ENCODE data around the gene MOXD1. TPM values are rescaled to one million over a fixed set of nuclear protein-coding genes. Genes with fewer than 3 reads are reported as not detected.

The MOXD1 gene
- total RNA-seq, 2 experiments from 2014 or later = not detected

DNA sequence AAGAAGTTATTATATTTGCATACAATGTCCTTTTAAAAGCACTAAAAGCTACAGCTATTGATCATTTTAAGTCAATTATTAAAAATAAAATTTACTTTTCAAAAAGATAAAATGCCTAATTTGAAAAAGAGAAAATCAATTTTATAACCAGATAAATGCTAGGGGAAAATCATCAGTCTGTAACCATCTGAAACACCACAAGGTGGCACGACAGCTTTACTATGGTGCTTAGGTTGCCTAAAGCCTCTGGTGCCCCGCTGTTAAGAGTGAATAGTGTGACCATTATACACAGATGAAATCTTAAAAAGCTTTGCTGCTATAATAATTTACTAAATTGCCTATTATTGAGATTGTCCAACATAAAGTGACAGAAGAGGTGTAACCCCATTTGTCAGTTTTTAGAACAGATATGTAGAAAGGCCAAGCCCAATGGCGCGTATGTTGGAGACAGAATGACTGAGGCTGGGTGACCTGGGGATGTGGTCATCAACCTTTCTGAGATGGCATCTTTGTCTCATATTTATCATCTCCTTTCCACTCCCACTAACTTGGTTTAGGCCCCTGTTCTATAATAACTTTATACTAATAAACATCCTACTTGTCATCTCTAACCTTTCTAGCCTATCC, 100.8 kb downstream of the MOXD1 start:
- Mint-ChIP-seq H3K27ac (no peak overlapping the region), H3K4me1 (no peaks in the 10 kb centered on the region), H3K9me3 (ENCODE audit: low read depth) (no peaks in the 10 kb centered on the region), H3K27me3 (peaks cover 11% of the 10 kb centered on the region), H3K4me3 (no peak overlapping the region), H3K36me3 (ENCODE audit: low read depth) (no peaks in the 10 kb centered on the region)
- ChIA-PET POLR2A (no interaction called here), CTCF (interaction anchor here (0.6 to 10.5 kb wide), 13 partner anchors 8 to 197 kb away, joined by 3 to 137 read pairs (median 3); no protein-coding TSS in a partner anchor)
- DNase-seq (peak; percentile 46), ATAC-seq (peak; percentile 79)
- intact Hi-C loops (cut with DNase I, micrococcal nuclease) = loop anchor here (1.0 to 5.0 kb wide), 2 partner anchors 92 to 184 kb away; no protein-coding TSS in a partner anchor

DNA sequence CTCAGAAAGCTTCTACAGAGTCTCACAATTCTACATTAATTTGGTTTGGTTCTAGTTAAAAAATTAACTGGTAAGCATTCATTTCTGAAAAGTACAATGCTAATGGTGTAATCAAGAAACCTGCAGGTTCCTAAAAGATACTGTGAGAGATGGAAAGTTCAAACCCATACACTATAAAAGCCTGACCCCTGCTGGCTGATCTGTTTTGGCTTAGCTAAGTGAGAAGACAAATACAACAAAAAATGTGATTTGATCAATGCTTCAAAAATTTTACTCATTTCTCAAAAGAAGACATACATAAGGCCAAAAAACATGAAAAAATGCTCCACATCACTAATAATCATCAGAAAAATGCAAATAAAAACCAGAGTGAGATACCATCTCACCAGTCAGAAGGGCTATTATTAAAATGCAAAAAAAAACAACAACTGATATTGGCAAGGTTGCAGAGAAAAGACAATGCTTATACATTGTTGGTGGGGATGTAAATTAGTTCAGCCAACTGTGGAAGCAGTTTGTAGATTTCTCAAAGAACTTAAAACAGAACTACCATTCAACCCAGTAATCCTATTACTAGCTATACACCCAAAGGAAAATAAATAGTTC, 102.8 kb downstream of the MOXD1 start:
- H3K9me3 Mint-ChIP-seq (ENCODE audit: low read depth) = no peaks in the 10 kb centered on the region
- H3K36me3 Mint-ChIP-seq (ENCODE audit: low read depth) = no peaks in the 10 kb centered on the region
- POLR2A ChIA-PET = no interaction called here
- CTCF ChIA-PET = interaction anchor here (0.7 to 10.5 kb wide), 16 partner anchors 8 to 383 kb away, joined by 3 to 137 read pairs (median 4); no protein-coding TSS in a partner anchor
- intact Hi-C loops (cut with DNase I, micrococcal nuclease) = loop anchor here (1.0 kb wide), 1 partner anchor 19 kb away; no protein-coding TSS in a partner anchor
- no peak overlapping the region for H3K27ac Mint-ChIP-seq
- no peaks in the 10 kb centered on the region for H3K4me1 Mint-ChIP-seq
- peak; percentile 58 for DNase-seq
- peaks cover 11% of the 10 kb centered on the region for H3K27me3 Mint-ChIP-seq
- H3K4me3 Mint-ChIP-seq = no peak overlapping the region
- ATAC-seq = no peak

DNA sequence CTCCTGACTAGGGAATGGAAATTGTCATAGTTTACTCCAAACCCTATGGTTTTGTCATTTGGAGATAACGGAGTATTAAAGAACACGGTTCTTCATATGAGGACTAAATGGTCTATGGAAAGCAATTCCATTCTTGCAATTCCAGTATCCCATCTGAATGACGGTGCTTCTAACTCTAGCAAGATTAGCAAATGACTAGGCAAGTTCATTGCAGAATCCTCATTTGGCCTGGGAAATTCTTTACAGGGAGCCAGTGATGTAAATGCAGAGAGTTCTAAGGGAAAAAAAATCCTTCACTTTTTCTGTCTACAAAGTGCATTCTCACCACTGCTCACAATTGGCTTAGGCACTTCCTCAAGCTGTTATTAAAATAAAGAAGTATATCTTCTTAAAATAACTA, 111.5 kb downstream of the MOXD1 start:
- Mint-ChIP-seq H3K36me3 (ENCODE audit: low read depth) (no peaks in the 10 kb centered on the region), H3K4me1 (no peaks in the 10 kb centered on the region), H3K4me3 (no peak overlapping the region), H3K27ac (no peak overlapping the region), H3K27me3 (peaks cover 2% of the 10 kb centered on the region), H3K9me3 (ENCODE audit: low read depth) (no peaks in the 10 kb centered on the region)
- ChIA-PET CTCF (interaction anchor here (0.7 to 7.0 kb wide), 7 partner anchors 8 to 374 kb away, joined by 3 to 83 read pairs (median 5); no protein-coding TSS in a partner anchor), POLR2A (interaction anchor here (0.6 kb wide), 1 partner anchor 178 kb away, joined by 4 read pairs; no protein-coding TSS in a partner anchor)
- DNase-seq (no peak), ATAC-seq (no peak)
- intact Hi-C loops (cut with DNase I, micrococcal nuclease) = no loop called here

DNA sequence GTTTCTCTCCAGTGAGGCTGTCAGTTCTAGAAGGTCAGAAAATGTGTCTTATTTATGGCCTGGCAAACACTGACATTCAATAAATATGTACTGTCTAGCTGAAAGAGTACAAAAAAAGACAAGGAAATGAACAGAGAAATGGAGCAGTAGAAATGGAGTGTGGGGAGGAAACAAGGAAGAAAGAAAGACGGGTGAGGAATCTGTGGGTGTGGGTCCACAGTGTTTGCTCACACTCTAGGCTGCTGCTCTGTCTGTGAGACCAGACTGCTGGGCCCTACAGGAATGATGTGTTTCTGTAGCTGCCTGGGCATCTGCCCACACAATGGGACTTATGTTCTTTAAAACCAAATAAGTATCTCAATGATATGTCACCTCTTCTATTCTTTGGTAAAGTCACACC, 114.2 kb downstream of the MOXD1 start:
- H3K27ac Mint-ChIP-seq = no peak overlapping the region
- no peak for ATAC-seq
- CTCF ChIA-PET = interaction anchor here (7.0 kb wide), 1 partner anchor 8 kb away, joined by 83 read pairs; no protein-coding TSS in a partner anchor

DNA sequence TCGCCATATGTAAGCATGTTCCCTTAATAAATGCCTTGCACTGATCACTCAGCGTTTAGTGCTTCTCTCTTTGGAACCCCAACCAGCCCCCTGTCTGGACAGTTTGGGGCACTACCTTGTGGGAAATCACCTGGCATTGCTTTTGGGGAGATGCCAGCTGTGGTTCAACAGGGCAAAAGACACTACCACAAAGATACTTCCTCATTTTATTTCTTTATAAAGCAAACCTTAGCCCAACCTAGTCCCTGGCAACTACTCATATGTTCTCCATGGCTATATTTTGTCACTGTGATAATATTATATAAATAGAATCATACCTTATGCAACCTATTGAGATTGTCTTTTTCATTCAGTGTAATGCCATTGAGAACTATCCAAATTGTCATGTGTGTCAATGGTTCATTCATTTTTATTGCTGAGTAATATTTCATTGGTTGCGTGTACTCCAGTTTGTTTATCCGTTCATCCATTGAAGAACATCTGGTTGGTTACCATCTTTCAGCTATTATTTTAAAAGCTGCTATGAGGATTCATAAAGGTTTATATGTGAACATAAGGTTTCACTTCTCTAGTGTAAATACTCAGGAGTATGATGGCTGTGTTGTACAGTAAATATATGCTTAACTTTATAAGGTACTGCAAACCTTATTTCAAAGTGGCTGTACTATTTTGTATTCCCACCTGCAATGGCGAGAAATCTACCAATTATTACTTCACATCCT, 114.8 kb downstream of the MOXD1 start:
- no peak for ATAC-seq
- Mint-ChIP-seq H3K9me3 (ENCODE audit: low read depth) (no peaks in the 10 kb centered on the region), H3K4me1 (no peaks in the 10 kb centered on the region), H3K27ac (no peak overlapping the region), H3K36me3 (ENCODE audit: low read depth) (no peaks in the 10 kb centered on the region), H3K27me3 (peaks cover 11% of the 10 kb centered on the region), H3K4me3 (no peak overlapping the region)
- no peak for DNase-seq
- ChIA-PET CTCF (interaction anchor here (0.7 kb wide), 1 partner anchor 188 kb away, joined by 3 read pairs; no protein-coding TSS in a partner anchor), POLR2A (no interaction called here)
- intact Hi-C loops (cut with DNase I, micrococcal nuclease) = no loop called here

More for the DNA sequence above, 114.2 kb downstream of the MOXD1 start:
- Mint-ChIP-seq H3K4me1 (no peaks in the 10 kb centered on the region), H3K4me3 (no peak overlapping the region), H3K9me3 (ENCODE audit: low read depth) (no peaks in the 10 kb centered on the region), H3K36me3 (ENCODE audit: low read depth) (no peaks in the 10 kb centered on the region), H3K27me3 (peaks cover 7% of the 10 kb centered on the region)
- intact Hi-C loops (cut with DNase I, micrococcal nuclease) = no loop called here
- POLR2A ChIA-PET = no interaction called here
- DNase-seq = no peak

DNA sequence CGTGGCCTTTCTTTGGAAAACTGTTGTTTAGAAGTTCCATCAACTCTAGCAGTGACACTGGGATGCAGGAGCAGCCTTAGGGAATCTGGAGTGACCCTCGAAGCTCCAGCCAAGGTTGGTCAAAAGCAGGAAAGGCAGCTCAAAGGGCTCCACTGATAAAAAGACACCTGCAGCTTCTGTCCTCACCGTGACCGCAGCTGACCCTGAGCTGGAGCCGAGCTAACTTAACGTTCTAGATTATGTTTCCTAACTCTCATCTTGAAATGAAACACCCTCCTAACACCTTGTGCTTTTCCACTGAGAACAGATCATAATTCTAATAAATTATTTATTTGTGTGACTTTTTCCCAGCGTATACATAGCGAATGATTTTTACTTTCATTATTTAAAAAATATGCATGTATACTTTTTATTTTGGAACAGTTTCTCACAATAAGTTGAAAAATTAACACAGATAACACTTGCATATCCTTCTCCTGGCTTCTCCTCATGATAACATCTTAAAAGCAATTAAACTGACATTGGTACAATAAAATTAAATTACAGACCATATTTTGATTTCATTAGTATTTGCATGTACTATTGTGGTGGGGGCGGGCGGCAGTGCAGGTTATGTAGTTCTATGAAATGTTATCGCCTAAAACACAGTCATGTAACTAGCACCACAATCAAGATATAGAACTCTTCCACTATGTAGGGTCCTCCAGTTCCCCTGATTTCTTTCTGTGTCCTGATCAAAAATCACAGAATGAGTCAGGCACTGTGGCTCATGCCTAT, 116.1 kb downstream of the MOXD1 start:
- Mint-ChIP-seq H3K27me3 (peaks cover 14% of the 10 kb centered on the region), H3K4me3 (no peak overlapping the region), H3K27ac (no peak overlapping the region), H3K9me3 (ENCODE audit: low read depth) (no peaks in the 10 kb centered on the region), H3K4me1 (no peaks in the 10 kb centered on the region), H3K36me3 (ENCODE audit: low read depth) (no peaks in the 10 kb centered on the region)
- intact Hi-C loops (cut with DNase I, micrococcal nuclease) = no loop called here
- no peak for DNase-seq
- ATAC-seq = no peak
- POLR2A ChIA-PET = no interaction called here
- CTCF ChIA-PET = interaction anchor here (0.7 to 0.9 kb wide), 5 partner anchors 13 to 673 kb away, joined by 3 read pairs; no protein-coding TSS in a partner anchor

DNA sequence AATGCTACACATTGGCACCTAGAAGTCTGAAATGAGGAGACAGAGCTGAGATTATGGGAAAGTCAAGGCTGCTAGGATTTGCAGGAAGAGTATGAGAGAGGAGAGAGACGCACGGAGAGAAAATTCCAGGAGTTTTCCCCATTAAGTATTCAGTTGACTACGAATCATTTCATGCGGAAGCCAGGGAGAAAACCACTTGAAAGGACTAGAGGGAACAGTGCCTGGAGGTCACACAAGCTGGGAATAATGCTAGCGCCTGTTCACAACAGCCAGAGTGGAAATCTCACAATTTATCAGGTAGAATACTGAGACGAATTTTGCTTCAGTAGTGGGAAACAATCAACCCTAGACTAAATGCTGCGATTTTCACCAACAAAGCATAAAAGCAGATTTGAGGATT, 118.6 kb downstream of the MOXD1 start:
- H3K4me1 Mint-ChIP-seq = no peaks in the 10 kb centered on the region
- no peaks in the 10 kb centered on the region for H3K36me3 Mint-ChIP-seq (ENCODE audit: low read depth)
- H3K9me3 Mint-ChIP-seq (ENCODE audit: low read depth) = no peaks in the 10 kb centered on the region
- H3K27ac Mint-ChIP-seq = no peak overlapping the region
- ChIA-PET POLR2A (no interaction called here), CTCF (interaction anchor here (0.7 to 6.1 kb wide), 4 partner anchors 13 to 234 kb away, joined by 3 to 228 read pairs (median 6); no protein-coding TSS in a partner anchor)
- DNase-seq (no peak), ATAC-seq (no peak)
- H3K4me3 Mint-ChIP-seq = no peak overlapping the region
- peaks cover 14% of the 10 kb centered on the region for H3K27me3 Mint-ChIP-seq
- intact Hi-C loops (cut with DNase I, micrococcal nuclease) = no loop called here

DNA sequence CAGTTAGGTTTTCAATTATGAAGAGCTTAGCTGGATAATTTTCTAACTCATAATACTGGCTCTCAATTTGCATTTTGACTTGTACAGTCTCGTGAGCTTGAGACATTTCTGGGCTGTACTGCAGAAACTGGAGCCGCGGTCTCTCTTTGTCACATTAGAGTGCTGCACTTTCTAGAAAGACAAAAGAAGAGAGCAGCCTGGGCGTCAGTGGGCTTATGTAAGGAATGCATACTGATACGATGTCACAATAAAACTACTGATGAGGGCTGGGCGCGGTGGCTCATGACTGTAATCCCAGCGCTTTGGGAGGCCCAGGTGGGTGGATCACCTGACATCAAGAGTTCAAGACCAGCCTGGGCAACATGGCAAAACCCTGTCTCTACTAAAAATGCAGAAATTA, 120.8 kb downstream of the MOXD1 start:
- POLR2A ChIA-PET = no interaction called here
- peaks cover 16% of the 10 kb centered on the region for H3K27me3 Mint-ChIP-seq
- intact Hi-C loops (cut with DNase I, micrococcal nuclease) = no loop called here
- no peaks in the 10 kb centered on the region for H3K9me3 Mint-ChIP-seq (ENCODE audit: low read depth)
- no peak for ATAC-seq
- no peaks in the 10 kb centered on the region for H3K4me1 Mint-ChIP-seq
- DNase-seq = no peak
- CTCF ChIA-PET = interaction anchor here (0.5 to 6.1 kb wide), 67 partner anchors 10 to 629 kb away, joined by 3 to 228 read pairs (median 4); partner anchors contain the start of gene STX7
- no peak overlapping the region for H3K4me3 Mint-ChIP-seq
- H3K27ac Mint-ChIP-seq = no peak overlapping the region
- H3K36me3 Mint-ChIP-seq (ENCODE audit: low read depth) = no peaks in the 10 kb centered on the region

DNA sequence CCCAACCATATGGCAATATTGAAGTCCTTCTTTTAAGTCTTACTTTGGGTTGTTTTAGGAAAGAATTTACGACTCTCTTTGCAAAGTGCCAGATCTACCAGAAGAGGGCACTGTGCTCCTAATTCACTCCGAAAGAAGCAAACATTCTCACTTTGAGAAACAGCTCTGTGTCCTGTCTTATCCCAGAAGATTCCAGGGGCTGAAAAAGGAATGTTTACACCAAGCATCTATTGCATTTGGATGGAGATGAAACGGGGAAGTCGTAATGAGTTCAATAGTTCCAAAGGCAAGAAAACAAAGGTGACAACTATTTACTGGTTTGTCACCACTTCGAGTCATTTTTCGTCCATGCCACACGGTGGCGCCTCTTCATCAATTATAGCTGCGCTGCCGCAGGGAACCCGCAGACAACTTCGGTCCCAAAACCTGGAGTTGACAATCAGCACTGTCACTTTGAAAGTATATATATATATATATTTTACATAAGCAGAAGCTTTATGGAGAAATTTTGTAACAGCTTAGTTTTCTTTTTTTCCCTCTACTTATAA, 121.6 kb downstream of the MOXD1 start:
- peak; percentile 86 for ATAC-seq
- peak overlapping the region; percentile 60 for H3K4me3 Mint-ChIP-seq
- POLR2A ChIA-PET = interaction anchor here (0.7 kb wide), 1 partner anchor 233 kb away, joined by 3 read pairs; the partner anchor contains the start of gene STX7

DNA sequence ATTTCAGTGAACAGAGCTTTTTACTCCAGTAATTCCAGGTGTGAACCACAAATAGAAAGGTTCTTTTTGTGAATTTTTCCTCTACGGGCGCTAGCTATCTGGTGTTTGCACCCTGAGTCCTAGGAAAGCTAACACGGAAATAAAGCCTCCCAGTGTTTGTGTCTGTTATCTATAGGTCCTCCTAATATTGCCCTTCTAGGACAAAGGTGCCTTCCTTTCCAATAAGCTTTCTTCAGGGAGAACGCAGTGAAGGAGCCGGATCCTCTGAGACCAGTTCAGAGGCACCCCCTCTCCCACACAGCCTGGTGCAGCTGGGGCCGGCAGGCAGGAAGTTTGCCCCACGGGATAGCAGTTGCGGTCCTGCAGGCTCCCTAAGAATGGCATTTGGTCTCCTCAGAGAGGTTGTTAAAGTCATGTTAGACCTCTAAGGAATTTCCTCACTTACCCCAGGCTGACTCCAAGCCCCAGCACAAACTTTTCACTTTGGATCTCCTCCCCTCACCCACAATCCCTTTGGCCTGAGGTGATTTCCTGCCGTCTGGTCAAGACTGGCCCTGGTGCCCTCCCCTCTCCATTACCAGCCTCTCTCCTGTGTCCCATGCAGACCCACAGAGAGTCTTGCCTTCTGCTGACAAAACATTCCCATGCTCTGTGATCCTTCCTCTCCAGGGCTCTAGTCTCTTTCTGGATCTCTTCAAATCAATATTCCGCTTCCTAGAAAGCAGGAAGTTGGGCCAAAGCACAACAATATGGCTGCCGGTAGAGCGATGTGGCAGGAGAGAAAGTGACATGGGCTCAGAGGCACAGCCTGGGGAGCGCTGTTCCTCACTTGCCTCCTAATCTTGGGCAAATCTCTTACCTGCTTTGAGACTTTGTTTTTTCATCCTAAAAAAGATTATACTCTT, 126.0 kb downstream of the MOXD1 start:
- intact Hi-C loops (cut with DNase I, micrococcal nuclease) = loop anchor here in 1 of 2 experiments (5.0 kb wide), 1 partner anchor 358 kb away; no protein-coding TSS in a partner anchor
- ChIA-PET POLR2A (no interaction called here), CTCF (interaction anchor here (0.7 to 1.2 kb wide), 3 partner anchors 13 to 209 kb away, joined by 3 to 5 read pairs (median 3); no protein-coding TSS in a partner anchor)
- no peak for ATAC-seq
- no peaks in the 10 kb centered on the region for H3K4me1 Mint-ChIP-seq
- no peaks in the 10 kb centered on the region for H3K36me3 Mint-ChIP-seq (ENCODE audit: low read depth)
- no peak overlapping the region for H3K27ac Mint-ChIP-seq
- peaks cover 7% of the 10 kb centered on the region for H3K27me3 Mint-ChIP-seq
- H3K9me3 Mint-ChIP-seq (ENCODE audit: low read depth) = no peaks in the 10 kb centered on the region
- no peak overlapping the region for H3K4me3 Mint-ChIP-seq
- no peak for DNase-seq

More for the DNA sequence above, 121.6 kb downstream of the MOXD1 start:
- Mint-ChIP-seq H3K9me3 (ENCODE audit: low read depth) (no peaks in the 10 kb centered on the region), H3K4me1 (no peaks in the 10 kb centered on the region), H3K36me3 (ENCODE audit: low read depth) (no peaks in the 10 kb centered on the region), H3K27ac (peak overlapping the region; percentile 40), H3K27me3 (peaks cover 16% of the 10 kb centered on the region)
- CTCF ChIA-PET = interaction anchor here (0.5 to 6.1 kb wide), 69 partner anchors 10 to 685 kb away, joined by 3 to 228 read pairs (median 4); partner anchors contain the start of gene STX7
- intact Hi-C loops (cut with DNase I, micrococcal nuclease) = loop anchor here (1.0 to 5.0 kb wide), 3 partner anchors 19 to 362 kb away; no protein-coding TSS in a partner anchor
- peak; percentile 85 for DNase-seq

All from activated CD4-positive, alpha-beta T cell treated with anti-CD3 and anti-CD28 coated beads for 36 hours (primary cell).